GM18511 (cell line): ENCODE data around the gene METTL24.
"Not testable (repeated sequence)": the region's sequence is repeated elsewhere in the genome, so short reads cannot be mapped to it uniquely, and the experiment has no call there.

Experiments used
- ATAC-seq: cut with Tn5 transposase; IDR thresholded peaks from one replicate; pipeline ENCODE4 v1.9.1; 2021; ENCODE audit warnings: mild to moderate bottlenecking, moderate library complexity; ENCODE audit not compliant: unreplicated experiment

The METTL24 gene

DNA sequence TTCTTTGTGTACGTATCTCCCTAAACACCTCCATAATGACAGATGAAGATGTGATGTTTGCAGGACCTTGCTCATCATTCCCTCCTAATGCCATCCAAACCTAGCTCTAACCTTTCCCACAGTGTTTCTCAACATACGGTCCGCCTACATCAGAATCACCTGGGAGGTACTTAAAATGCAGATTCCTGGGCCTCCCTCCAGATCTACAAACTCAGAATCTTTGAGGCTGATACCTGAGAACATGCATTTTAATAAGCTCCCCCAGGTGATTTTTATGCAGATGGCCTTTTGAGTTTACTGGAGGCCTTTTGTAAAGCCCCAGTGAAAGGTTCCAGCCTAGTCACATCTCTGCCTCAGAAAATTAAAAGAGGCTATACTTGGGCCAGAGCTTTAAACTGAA lies 40.5 kb downstream of the METTL24 start:
- no peak for ATAC-seq

DNA sequence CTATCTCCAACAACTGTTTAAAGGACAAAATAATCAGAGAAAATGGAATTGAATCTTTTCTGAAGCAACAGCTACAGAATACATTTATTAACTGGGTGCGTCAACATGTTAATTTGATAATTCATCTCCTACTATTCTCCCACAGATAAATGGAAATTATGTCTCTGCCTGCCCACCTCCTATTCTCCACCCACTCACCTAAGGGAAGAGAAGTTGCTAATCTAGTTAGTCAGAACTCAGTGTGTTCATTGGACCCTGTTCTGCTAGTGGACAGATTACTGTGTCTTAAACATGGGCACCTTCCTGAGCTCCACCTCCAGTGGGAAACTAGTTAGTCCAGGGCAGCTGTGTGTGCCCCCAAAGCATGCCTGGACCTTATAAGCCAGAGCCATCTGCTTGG lies 41.0 kb downstream of the METTL24 start:
- no peak for ATAC-seq

DNA sequence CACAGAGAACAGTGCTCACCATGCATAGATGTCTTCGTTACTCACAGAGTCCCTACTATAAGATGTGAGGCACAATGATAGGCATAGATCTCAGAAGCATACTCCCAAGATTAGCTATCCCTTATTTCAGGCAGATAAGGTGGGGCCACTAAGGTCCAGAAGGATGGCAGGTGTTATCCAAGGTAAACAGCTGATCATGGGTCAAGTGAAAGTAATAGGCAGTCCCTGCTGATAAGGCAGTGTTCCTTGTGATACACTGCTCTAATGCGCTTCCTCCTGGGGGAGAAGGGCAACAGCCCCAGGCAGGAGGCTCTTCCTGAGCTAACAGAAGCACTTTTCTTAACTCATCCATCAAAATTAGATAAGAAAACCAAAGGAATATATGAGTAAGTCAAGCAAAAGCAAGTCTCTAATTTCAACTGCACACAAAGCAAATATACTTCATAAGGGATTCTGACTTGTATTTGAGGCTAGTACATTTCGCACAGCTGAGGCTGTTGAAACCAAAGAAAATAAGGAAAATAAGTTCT lies 42.2 kb downstream of the METTL24 start:
- ATAC-seq = no peak

DNA sequence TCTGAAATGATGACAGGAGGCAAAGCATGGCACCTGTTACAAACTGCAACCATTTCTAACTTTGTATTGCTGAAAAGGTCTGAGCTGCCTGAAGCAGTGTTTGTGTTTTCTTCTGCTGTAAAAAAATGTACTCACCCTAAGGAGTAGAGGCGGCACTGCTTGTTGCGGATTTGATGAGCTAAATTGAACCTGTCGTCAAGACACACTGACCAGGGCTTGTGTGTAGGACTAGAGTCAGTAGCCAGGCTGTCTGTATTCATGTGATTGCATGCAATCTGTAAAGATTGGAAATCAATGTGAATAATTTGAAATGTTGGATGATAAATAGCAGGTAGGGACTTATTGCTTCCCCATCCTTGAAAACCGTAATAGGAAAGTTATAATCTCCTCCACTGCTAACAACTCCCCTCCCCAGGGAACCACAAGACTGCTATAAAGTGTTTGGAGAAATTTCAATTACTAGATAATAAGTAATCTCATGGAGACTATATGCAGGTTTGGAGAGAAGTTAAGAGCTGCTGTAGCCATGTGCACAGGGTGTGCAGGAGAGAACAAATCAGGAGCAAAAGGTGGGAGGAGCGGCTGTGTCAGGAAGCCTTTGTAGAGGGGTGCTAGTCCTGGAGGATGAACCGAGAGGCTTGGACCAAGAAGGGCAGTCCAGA lies 42.8 kb downstream of the METTL24 start:
- no peak for ATAC-seq

DNA sequence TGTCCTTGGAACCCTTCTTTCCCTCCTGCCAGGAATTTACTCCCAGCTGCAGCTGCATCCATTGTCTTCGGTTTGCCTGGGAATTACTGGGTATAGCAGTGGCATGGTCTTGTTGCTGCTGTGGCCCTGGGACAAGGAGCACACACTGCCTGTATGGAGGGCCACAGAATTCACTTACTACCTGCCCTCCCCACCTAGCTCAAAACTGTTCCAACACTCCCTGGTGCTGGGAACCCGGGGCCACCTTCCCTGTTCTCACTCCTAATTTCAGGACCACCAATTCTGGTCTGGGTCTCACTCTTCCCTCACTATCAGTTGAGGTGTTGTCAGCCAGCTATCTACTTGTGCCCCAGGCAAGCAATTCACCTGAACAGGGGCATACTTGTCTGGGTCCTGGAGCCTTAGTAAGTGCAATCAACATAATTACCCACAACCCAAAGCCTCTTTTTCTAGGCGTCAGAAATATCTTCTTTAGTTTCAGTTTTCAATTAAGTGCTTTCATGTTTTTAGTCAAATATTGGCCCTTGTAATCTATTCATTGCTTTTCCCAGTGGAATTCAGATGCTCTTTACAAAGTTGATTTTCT lies 47.2 kb downstream of the METTL24 start:
- no peak for ATAC-seq

DNA sequence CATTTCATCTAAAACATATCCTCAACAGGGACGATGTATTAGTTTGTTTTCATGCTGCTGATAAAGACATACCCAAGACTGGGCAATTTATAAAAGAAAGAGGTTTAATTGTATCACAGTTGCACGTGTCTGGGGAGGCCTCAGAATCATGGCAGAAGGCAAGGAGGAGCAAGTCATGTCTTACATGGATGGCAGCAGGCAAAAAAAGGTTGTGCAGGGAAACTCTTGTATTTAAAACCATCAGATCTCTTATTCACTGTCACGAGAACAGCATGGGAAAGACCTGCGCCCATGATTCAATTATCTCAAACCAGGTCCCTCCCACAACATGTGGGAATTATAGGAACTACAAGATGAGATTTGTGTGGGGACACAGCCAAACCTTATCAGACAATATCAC lies 48.7 kb downstream of the METTL24 start:
- ATAC-seq = not testable (repeated sequence)

DNA sequence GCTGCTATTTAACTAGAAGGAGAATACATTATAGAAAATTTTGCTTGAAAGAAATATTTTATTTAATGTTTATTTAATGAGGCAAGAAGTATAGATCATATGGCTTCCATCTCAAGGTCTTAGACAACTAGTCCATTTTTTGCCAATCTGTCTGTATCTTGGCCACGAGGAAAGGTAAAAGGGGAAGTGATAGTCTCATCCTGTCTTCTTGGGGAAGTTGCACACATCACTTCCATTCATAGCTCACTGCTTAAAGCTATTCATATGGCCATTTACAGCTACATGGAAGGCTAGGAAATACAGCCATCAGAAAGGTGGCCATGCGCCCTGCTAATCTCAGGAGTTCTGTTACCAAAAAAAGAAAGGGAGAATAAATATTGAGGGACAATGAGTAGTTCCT lies 50.8 kb downstream of the METTL24 start:
- no peak for ATAC-seq

DNA sequence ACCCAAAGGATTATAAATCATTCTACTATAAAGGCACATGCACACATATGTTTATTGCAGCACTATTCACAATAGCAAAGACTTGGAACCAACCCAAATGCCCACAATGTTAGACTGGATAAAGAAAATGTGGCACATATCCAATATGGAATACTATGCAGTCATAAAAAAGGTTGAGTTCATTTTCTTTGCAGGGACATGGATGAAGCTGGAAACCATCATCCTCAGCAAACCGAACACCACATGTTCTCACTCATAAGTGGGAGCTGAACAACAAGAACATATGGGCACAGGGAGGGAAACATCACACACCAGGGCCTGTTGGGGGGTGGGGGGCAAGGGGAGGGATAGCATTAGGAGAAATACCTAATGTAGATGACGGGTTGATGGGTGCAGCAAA lies 52.3 kb downstream of the METTL24 start:
- ATAC-seq = not testable (repeated sequence)

DNA sequence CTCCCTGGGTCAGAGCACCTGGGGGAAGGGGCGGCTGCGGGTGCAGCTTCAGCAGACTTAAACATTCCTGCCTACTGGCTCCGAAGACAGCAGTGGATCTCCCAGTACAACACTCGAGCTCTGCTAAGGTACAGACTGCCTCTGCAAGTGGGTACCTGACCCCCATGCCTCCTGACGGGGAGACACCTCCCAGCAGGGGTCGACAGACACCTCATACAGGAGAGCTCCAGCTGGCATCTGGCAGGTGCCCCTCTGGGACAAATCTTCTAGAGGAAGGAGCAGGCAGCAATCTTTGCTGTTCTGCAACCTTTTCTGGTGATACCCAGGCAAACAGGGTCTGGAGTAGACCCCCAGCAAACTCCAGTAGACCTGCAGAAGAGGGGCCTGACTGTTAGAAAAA lies 54.5 kb downstream of the METTL24 start:
- not testable (repeated sequence) for ATAC-seq

DNA sequence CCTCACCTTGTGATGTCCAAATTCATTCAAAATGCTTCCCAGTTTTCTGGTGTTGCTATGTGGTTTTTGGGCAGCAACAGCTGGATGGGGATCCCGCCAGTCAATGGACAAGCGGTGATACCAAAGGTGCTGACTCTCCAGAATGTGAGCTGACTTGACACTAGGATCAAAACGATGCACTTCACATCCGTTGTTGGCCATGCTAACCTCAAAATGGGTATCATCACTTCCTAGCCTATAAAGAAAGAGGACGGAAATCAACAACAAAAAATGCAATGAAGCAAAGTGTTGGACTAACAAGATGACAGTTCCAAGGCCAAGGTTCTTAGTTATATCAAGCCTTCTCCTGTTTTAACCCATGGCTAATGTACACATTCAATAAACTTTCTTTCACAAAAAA lies 59.2 kb downstream of the METTL24 start:
- ATAC-seq = no peak

DNA sequence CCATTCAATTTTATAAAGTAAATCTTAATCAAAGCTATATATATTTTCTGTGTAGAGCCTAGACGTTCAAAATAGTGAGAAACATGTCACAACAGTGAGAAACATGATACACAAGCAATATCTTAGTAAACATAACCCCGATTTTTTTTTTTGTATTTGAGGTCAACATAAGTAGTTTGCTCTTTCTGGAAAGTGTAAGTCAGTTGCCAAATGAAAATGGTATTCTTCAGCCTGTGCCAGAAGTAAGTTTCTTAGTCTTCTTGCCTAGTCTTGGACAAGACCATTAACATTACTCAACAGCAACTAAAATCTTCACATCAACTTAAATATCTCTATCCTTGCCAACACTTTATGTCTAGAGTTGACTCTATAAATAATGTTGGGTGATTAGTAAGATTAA lies 59.7 kb downstream of the METTL24 start:
- ATAC-seq = no peak

DNA sequence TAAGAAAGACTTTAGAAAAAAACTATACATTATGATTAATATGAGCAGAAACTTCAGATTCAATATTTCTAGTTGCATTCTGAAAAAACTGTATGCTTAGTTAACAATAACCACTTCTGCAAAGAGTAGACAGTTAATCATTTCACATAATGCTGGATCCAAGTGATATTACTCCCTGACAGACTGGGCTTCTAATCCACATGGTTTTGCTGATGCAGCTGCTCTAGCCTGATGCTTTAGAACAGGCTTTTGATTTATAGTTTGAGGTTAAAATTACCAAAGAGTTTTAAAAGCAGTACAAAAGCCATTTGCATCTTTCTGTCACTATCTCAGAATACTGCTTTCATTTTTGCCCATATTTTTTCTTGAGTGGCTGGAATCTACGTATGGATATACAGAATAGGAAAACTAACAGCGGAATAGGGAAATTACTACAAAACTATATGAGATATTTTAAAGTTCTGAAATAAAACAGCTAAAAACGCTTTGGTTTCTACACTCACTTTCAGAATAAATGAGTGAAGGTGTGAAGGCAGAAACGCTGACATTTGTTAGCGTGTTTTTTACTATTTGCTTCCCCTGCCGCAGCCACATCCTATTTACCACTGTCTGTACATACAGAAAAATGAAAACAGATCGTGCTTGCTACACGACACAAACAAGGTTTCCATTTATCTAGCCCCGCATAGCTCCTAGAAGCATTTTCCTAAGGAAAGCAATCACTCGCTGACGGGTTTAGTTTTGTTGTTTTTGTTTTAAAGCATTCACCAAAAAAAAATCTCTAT lies 61.7 kb downstream of the METTL24 start:
- no peak for ATAC-seq

DNA sequence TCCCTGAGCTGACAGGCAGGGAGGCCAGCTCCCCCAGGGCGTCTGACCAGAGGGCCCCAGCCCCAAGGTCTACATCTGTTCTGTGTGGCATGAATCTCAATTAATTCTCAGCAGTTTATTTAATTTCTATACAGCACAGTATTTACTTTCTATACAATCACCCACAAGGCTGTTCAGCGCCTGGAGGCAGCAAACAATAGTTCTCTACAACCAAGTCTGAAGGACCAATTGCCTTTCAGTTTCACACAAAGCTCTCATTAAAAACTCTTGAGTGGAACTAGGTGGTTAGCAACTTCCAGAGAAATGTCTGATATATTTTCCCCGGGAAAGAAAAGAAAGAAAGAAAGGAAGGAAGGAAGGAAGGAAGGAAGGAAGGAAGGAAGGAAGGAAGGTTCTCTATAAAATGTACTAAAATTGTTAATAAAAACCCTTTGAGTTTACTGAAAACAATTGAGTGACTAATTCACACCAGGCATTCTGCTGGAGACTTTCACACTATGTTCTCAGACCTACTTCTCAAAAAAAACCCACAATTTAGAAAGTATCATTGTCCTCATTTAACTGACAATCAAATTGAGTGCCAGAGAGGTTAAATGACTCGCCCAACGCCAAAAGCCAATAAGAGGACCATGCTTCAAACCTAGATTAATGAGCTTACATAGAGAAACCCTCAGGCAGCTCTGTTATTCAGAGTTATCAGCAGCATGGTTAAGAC lies 62.5 kb downstream of the METTL24 start:
- ATAC-seq = no peak

DNA sequence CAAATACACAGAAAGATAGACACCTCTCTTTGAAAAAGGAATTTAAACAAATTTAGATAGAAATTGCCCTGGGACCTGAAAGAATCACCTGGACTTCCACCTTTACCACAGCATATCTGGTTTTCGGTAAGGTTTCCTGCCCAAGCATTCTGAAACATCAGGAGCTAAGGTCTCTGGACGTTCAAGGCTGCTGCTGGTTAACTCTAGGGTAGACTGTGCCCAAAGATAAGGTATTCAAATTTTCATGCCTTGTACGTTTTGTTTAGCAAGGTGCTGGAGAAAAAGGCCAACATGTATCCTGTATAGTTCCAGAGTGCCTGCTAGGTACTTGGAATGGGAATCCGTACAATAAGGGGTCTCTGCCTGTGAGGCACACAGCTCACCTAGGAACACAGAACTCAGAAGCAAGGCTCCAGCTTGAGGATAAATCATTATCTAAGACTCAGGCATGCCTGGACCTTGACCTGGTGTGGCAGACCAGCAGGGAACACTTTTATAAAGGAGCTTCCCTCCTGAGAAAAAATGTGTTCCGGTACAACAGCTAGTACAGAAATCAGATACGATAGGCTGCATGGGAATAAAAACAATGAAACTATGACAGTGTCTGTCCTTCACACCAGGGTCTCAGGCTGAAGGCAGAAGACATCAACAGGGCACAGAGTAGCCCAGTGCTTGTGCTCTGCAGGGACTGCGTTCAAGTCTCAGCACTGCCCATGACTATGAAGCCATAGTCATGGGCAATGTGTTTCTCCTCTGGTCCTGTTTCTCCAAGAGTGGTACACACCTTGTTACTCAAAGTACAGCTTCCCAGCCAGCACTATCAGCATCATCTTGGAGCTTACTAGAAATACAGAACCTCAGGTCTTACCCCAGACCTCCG lies 70.4 kb downstream of the METTL24 start:
- no peak for ATAC-seq

DNA sequence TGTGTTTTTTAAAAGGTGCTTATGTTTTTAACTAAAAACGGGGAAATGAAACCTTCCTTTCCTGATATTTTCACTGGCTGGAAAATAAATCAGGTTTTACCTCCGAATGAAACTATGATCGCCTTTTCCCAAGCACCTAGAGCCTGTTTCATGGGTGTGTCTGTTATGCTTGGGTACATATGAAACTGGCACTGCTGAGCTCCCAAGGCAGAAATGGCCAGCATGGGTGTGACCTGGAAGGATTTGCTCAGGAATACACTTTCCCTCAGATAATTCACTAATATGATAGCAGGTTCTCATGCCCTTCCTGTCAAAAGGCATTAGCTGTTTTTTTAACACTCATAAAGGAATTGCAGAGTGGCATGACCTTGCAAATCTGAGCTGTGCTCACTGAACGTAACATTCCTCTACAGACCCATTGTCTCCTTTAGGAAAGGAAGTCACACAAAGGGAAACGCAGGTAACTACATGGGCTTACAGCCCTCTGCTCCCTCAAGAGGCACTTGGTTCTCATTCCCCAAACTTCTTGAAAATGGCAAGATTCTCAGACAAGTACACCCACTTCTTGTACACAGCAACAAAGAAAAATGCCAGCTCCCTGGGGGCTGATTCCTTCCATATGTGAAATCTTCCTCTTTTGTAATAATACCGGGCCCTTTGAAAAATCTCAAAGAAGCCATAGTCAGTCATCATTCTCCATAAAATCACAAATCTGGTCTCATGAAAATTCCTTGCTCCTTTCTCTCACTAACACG lies 72.7 kb downstream of the METTL24 start:
- ATAC-seq = no peak

DNA sequence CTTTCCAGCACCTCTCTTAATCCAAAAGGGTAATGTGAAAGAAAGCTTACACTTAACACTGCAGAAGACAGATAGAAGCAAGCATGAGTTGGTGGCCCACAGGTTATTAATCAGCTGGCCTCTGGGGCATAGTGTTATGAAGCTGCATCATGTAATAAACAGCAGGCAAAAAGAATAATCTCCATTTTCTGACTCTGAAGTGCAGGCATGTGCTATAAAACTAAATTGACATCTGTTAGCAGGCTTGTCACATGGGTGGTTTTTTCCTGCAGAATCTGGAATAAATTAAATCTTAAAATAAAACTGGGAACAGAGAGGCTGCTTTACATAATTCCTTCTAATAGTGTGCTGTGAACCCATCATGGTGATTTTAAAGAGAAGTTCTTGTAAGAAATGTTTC lies 73.3 kb downstream of the METTL24 start:
- no peak for ATAC-seq

DNA sequence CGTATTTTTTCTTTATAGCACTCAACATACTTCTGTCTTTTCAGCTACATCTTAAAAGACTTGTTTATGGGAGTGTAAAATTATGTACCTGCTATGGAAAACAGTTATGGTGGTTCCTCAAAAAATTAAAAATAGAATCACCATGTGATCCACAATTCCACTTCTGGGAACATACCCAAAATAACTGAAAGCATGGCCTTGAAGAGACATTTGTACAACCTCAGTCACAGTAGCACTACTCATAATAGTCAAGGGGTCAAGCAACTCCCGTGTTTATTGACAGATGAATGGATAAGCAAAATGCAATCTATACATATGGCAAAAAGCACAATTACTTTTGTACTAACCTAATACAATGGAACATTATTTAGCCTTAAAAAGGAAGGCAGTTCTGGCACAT lies 74.5 kb downstream of the METTL24 start:
- ATAC-seq = no peak

DNA sequence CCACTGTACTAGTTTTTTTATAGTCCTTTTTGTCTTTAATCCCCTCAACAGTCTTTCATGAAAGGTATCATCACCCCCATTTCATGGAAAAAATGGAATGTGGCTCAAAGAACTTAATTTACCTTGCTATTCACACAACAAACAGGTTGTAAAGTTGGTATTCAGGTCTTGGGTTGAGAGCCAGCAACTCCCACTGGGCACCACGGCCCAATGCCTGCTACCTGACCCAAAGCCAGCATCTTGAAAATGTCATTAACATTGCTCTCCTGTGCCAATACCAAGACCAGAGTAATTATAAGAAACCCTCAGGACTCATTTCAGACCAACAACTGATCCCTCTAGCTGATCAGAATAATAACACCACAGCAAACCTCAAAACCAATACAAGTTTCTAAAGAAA lies 75.7 kb downstream of the METTL24 start:
- ATAC-seq = no peak

DNA sequence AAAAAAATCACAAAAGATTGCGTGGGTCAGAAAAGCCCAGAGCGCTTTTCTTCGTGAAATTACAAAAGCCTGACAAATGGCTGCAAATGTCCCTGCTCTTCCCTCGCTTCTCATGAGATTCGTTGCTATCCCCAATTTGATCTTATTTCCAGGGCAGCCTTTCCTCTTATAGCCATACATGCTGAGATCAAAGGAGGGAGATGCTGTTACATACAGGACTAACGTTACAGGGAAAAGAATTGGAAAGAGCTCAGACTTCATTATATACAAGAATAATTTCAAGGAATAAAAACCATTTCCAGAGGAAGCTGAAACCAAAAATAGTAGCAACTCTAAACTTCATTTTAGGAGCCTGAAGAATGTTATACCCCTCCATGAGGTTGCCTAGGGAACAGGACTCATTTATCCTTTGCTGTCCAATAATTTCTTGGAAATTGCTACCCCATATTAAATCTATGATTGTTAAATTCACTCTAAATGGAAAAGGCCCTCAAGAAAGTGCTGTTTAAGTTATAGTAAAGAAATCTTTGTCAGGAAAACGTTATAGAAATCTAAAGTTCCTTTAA lies 81.0 kb downstream of the METTL24 start:
- no peak for ATAC-seq
